Skeletal muscle tissue (tissue), 4 donors: Measurements from ENCODE around the gene PBXIP1. TPM values are rescaled to one million over a fixed set of nuclear protein-coding genes. Genes with fewer than 3 reads are reported as not detected.

Source experiments
- H3K27ac ChIP-seq: one replicate; pipeline ENCODE4 v1.7.0; 2013; ENCODE audit warnings: mild to moderate bottlenecking, low read depth, low read length, inconsistent platforms
- H3K27me3 ChIP-seq, 3 donors: one replicate each; pipeline ENCODE4 v1.7.0; 2013; ENCODE audit warnings: low read length in 3 of 3; ENCODE audit not compliant: control insufficient read depth in 3 of 3, insufficient read depth in 3 of 3
- H3K36me3 ChIP-seq, 3 donors: one replicate each; pipeline ENCODE4 v1.7.0; 2013; ENCODE audit warnings: low read length in 3 of 3; ENCODE audit not compliant: control insufficient read depth in 3 of 3, insufficient read depth in 3 of 3
- H3K4me1 ChIP-seq, 3 donors: one replicate each; pipeline ENCODE4 v1.7.0; 2013; ENCODE audit warnings: low read length in 3 of 3, mild to moderate bottlenecking in 3 of 3; ENCODE audit not compliant: control insufficient read depth in 3 of 3, insufficient read depth in 3 of 3
- H3K4me3 ChIP-seq, 3 donors: one replicate each; pipeline ENCODE4 v1.7.0; 2013; ENCODE audit warnings: low read length in 3 of 3
- H3K9ac ChIP-seq, 3 donors: one replicate each; pipeline ENCODE4 v1.7.0; 2013; ENCODE audit warnings: low read length in 3 of 3, mild to moderate bottlenecking in 3 of 3, moderate library complexity in 2 of 3, low read depth in 1 of 3
- H3K9me3 ChIP-seq, 3 donors: one replicate each; pipeline ENCODE4 v1.7.0; 2013; ENCODE audit warnings: low read length in 3 of 3; ENCODE audit not compliant: control insufficient read depth in 3 of 3
- total RNA-seq: library from RNA; depleted of rRNA; stranded (reverse); fragments of >200 nt; gene quantifications from one replicate; pipeline ENCODE4 v1.2.3, GENCODE V29; 2014
- donor health status: Osteomylitis.

The PBXIP1 gene
- total RNA-seq, 1 donor from 2014 or later: 190 TPM

DNA sequence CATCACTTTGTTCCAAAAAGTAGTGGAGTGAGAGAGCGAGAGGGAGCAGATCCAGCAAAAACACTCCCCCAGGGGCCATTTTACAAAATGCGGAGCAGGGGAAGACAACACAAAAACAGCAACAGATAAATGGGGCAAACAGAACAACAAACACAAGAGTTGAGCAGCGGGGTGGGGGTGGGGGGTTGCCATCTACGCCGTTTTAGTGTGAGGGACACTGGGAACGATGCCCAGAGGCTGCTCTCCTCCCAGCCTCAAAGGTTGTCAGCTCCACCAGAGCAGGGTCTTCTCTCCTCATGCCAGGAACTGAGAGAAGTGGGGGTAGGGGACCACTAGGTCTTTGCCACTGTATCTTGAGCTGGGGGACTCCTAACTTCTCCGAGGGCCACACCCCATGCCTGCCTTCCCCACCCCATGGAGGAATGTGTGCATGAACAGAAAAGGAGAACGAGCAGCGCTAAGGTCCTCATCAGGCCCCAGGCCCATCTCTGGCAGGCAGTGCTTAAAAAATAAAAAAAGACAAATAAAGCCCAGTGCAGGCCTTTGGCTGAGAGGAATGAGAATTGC is 1.3 kb upstream of the PBXIP1 start:
- peaks cover 66 to 79% (median 73%) of the 10 kb centered on the region in 3 donors for H3K4me1 ChIP-seq
- H3K27me3 ChIP-seq: no peaks in the 10 kb centered on the region
- no peaks in the 10 kb centered on the region for H3K9me3 ChIP-seq
- peaks cover 10 to 23% (median 14%) of the 10 kb centered on the region in 3 donors for H3K36me3 ChIP-seq
- peak overlapping the region; percentile 79 to 95 (median 92) for H3K4me3 ChIP-seq
- H3K27ac ChIP-seq: peak overlapping the region; percentile 90
- peak overlapping the region; percentile 78 to 98 (median 90) for H3K9ac ChIP-seq

DNA sequence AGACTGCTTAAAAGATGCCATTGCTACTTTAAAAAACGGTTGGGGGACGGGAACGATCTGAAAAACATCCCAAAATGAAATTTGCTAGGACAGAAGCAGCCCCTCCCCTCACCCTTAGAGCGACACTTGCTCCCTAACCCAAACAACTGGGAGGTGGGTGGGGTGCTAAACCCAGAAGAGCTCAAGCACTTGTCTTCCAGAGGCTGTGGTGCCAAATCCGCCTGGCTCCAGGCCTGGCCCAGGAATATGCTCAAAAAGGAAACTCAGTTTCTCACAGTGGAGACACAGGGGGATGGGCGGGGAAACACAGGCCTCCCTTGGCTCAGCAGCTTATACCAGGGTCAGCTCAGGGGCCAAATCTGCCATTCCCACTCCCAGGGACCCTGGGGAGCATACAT is 644 bp upstream of the PBXIP1 start:
- Histone ChIP-seq H3K9me3 (no peaks in the 10 kb centered on the region), H3K36me3 (peaks cover 13 to 29% (median 14%) of the 10 kb centered on the region in 3 donors), H3K4me3 (peak overlapping the region; percentile 79 to 95 (median 92)), H3K27me3 (no peaks in the 10 kb centered on the region), H3K9ac (peak overlapping the region; percentile 78 to 98 (median 90)), H3K4me1 (peaks cover 70 to 83% (median 77%) of the 10 kb centered on the region in 3 donors), H3K27ac (peak overlapping the region; percentile 90)

DNA sequence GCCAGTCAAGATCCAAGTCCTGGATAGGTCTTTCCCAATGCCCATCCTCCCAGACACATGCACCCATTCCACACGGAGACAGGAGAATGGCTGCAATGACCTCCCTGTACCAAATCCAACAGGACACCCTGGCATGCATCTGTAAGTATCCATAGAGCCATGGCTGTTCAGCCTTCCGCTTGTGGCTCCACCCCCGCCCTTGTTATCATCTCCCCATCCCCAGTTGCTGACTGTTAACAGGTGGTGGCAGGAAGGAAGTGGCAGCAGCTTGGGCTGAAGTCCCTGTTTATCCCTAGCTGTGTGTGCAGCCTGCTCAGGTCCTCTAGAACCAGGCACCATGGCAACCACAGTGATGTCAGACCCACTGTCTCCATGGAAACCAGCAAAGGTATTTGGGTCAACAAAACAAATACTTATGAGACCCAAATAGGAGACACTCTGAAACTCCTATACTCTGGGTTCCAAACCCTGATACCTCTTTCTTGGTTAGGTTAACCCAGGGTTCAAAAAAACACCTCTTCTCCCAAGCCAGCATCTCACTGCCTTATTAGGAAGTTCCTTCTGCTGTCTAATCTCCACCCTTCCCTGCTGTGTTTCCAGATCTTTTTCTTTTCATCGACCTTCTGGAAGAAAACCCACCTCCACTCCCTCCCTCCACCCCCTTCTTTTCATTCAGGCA is 721 bp downstream of the PBXIP1 start:
- Histone ChIP-seq H3K4me1 (peaks cover 64 to 83% (median 72%) of the 10 kb centered on the region in 3 donors), H3K36me3 (peaks cover 25 to 43% (median 26%) of the 10 kb centered on the region in 3 donors), H3K9ac (peak overlapping the region; percentile 78 to 98 (median 90)), H3K27ac (peak overlapping the region; percentile 90), H3K27me3 (no peaks in the 10 kb centered on the region), H3K9me3 (no peaks in the 10 kb centered on the region), H3K4me3 (peak overlapping the region; percentile 79 to 95 (median 92))

DNA sequence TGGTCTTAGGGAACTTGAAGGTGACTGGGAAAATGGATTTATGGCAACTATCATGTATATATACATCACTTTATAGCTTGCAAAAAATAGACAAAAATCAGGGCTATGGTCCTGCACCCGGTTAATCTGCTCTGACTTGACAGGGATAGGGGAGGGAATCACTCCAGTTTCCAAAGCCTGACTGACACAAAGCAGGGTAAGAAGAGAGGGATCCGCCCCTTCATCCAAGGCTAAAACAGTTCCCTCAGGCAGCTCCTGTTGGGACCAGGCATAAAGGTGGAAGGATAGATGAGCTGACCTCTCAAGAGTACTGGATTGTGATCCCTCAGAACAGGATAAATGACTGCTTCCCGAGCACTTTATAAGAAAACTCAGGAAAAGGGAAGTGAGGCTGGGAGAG is 1.4 kb downstream of the PBXIP1 start:
- peak overlapping the region; percentile 90 for H3K27ac ChIP-seq
- no peaks in the 10 kb centered on the region for H3K9me3 ChIP-seq
- H3K4me3 ChIP-seq: peak overlapping the region; percentile 79 to 95 (median 92)
- H3K9ac ChIP-seq: peak overlapping the region; percentile 78 to 98 (median 90)
- peaks cover 22 to 41% (median 23%) of the 10 kb centered on the region in 3 donors for H3K36me3 ChIP-seq
- peaks cover 62 to 83% (median 72%) of the 10 kb centered on the region in 3 donors for H3K4me1 ChIP-seq
- no peaks in the 10 kb centered on the region for H3K27me3 ChIP-seq

DNA sequence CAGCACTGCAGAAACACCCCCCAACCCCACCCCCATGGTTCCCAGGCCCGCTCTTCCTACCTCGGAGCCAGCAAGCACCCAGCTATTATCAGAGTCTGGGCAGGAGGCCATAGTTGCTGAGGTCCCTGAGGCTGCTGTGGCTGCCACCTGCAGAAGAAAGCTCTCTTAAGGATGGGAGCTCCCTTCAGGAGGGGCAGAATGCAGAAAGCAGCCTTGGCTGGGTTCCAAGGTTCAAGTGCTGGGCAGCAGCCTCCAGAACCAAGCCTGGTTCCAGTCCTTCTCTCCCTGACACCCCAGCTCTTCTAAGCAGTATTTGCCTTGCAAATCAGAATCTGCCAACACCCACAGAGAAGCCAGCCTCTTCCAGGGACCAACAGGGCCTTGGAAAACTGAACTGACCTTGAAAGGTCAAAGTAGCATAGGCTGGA is 2.3 kb downstream of the PBXIP1 start:
- Histone ChIP-seq H3K4me3 (peak overlapping the region; percentile 60 to 95 (median 79)), H3K27ac (peak overlapping the region; percentile 21), H3K27me3 (no peaks in the 10 kb centered on the region), H3K4me1 (peaks cover 59 to 75% (median 69%) of the 10 kb centered on the region in 3 donors), H3K9me3 (no peaks in the 10 kb centered on the region), H3K9ac (peak overlapping the region; percentile 55 to 61 (median 59)), H3K36me3 (peaks cover 15 to 35% (median 22%) of the 10 kb centered on the region in 3 donors)

DNA sequence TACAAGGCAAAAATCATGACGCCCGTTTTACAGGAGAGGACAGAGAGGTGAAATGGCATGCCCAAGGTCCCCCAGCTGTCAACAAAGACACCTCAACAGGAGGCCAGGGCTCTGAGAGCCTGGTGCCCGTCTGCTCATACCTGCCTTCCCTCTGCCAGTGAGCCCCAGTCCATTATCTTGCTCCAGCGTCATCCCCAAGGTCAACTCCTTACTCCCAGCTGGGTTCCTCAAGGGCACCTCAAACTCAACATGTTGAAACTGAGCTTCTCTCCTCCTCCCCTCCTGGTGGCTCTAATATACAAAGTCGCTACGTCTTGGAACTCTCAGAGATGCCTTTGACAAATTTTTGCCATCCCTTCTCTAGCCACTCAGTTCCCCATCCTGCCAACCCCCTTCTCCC is 3.2 kb downstream of the PBXIP1 start:
- Histone ChIP-seq H3K9me3 (no peaks in the 10 kb centered on the region), H3K9ac (peak overlapping the region; percentile 4 to 61 (median 33)), H3K4me3 (peak overlapping the region; percentile 60 to 95 (median 79)), H3K36me3 (peaks cover 23 to 36% (median 28%) of the 10 kb centered on the region in 3 donors), H3K4me1 (peaks cover 56 to 70% (median 60%) of the 10 kb centered on the region in 3 donors), H3K27me3 (no peaks in the 10 kb centered on the region), H3K27ac (peak overlapping the region; percentile 21)

DNA sequence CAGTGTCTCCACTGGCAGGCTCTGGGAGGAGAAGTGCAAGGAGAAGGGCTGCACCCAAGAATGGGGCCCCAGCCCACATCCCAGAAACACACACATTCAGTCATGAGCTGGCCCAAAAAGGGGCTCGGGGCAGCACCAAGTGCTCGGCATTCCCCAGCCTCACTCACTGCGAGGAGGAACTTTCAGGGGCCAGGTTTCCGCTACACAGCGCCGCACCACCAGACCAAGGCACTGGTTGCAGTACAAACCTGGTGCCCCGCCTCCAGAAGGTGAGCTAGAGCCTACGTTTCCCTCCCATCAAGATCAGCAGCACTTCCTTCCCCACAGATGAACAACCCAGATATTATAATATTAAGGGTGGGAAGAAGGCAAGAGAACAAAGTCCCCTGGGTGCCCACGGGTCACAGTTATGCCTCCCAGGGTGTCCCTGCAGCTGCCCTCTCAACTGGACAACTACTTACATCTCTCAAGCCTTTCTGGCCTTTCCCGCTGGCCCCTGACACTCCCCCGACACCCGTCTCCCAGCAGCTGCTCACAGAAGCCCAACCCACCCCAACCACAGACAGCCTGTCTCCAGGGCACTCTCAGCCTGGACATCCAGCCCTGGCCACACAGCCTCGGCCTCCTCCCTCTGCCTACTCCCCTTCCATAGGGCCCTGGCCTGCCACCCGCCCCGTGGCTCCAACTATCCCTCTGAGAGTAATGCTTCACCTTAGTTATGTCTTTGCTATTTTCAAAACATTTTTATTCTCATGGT is 3.8 kb downstream of the PBXIP1 start:
- Histone ChIP-seq H3K4me3 (peak overlapping the region in 2 of 3 donors; percentile 79 to 95), H3K9ac (peak overlapping the region in 2 of 3 donors; percentile 4 to 61), H3K27ac (peak overlapping the region; percentile 5), H3K27me3 (no peaks in the 10 kb centered on the region), H3K4me1 (peaks cover 50 to 68% (median 54%) of the 10 kb centered on the region in 3 donors), H3K36me3 (peaks cover 28 to 41% (median 33%) of the 10 kb centered on the region in 3 donors), H3K9me3 (no peaks in the 10 kb centered on the region)

DNA sequence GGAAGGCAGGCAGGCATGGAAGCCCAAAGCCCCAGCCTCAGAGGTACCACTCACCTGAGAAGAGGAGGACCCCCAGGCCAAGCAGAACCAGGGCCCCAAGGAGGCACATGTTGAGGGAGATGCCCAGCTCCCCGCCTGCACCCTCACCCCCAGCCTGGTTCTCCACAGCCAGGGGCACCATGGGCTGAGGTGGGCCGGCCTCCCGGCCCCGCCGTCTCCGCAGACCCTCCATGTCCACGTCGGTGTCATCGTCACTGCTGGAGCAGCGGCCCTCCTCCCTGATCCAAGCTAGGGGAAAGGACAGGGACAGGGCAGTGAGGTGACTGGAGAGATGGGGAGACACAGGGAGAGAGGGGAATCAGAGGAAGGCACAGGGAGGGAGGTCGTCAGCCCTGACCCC is 7.8 kb downstream of the PBXIP1 start:
- Histone ChIP-seq H3K9me3 (no peaks in the 10 kb centered on the region), H3K27me3 (no peaks in the 10 kb centered on the region), H3K36me3 (peaks cover 47 to 62% (median 56%) of the 10 kb centered on the region in 3 donors), H3K9ac (no peak overlapping the region), H3K4me1 (peaks cover 31 to 59% (median 32%) of the 10 kb centered on the region in 3 donors), H3K27ac (no peak overlapping the region), H3K4me3 (no peak overlapping the region)

DNA sequence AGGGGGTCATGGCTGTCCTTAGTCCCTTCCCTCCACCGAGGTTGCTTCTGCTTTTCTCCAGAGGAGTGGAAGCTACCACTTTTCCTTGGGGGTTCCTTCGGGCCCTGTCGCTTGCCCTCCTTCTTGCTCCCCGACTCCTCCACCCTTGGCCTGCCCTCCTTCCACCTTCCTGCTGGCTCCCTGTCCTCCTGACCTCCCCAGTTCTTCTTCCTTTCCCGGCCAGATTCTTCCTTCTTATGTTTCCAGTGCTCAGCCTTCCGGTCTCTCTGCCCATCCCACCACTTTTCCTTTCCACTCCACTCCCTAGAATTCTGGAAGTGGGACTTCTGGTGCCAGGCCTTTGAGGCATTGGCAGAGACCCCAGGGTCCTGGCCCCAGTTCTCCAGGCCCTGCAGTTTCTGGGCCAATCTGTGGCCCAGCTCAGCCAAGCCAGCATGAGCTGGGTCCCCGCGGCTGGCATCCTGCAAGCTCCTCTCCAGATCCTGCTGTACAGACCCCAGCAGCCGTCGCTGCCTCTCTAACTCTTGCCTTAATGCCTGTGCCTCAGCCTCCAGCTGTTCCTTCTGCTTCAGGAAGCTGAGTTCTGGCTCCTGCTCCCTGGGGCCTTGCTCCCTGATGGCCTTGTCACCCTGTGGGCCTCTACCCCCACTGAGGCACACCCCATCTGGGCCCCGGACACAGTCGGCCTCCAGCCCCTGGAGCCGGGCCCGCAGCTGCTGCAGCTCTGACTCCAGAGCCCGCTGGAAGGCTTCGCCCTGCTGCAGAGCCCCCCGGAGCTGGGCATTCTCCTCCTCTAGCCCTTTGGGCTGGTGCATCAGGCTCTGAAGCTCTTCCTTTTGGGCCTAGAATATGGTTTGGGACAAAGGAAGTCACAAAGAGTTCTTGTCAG is 9.7 kb downstream of the PBXIP1 start:
- H3K4me3 ChIP-seq: no peak overlapping the region
- H3K9ac ChIP-seq: peak overlapping the region in 1 of 3 donors; percentile 25
- no peaks in the 10 kb centered on the region for H3K9me3 ChIP-seq
- H3K27ac ChIP-seq: no peak overlapping the region
- peaks cover 20 to 55% (median 28%) of the 10 kb centered on the region in 3 donors for H3K4me1 ChIP-seq
- peaks cover 45 to 51% (median 50%) of the 10 kb centered on the region in 3 donors for H3K36me3 ChIP-seq
- no peaks in the 10 kb centered on the region for H3K27me3 ChIP-seq
